Panc1 (cell line): ENCODE measurements around the gene UMAD1. TPM values are rescaled to one million over a fixed set of nuclear protein-coding genes. Genes with fewer than 3 reads are reported as not detected.
"Not testable (repeated sequence)": the region's sequence is repeated elsewhere in the genome, so short reads cannot be mapped to it uniquely, and the experiment has no call there.

Source experiments
- ATAC-seq: fragments of 200-7000 bp; cut with Tn5 transposase; 2 replicates; pipeline ENCODE4 v1.9.1; 2020; ENCODE audit warnings: mild to moderate bottlenecking, moderate library complexity
- BruUV-seq: library from RNA; stranded (reverse); fragments of 400-500 nt; replicated peaks from 2 replicates; lab custom pipeline; 2021; lab: Mats Ljungman, UMichigan
- CTCF ChIA-PET: fragments of 300-600 bp; sonication (Branson Sonifier 250); formaldehyde crosslinking; loops from one replicate; lab custom pipeline; 2022; ENCODE audit warnings: antibody characterized with exemption; lab: Charles Lee
- POLR2A ChIA-PET: fragments of 300-600 bp; sonication (Branson Sonifier 250); formaldehyde crosslinking; loops from one replicate; lab custom pipeline; 2022; ENCODE audit warnings: antibody characterized with exemption; lab: Charles Lee
- DNase-seq: peaks from one replicate; pipeline ENCODE4 v3.0.0-alpha.2; 2010; ENCODE audit warnings: low read depth, low spot score
- H3K27ac ChIP-seq: 2 replicates; pipeline ENCODE4 v1.5.1; 2011; ENCODE audit warnings: mild to moderate bottlenecking, low read length, inconsistent platforms
- H3K27me3 ChIP-seq: fragments of 200-500 bp; sonication (Bioruptor generic); 2 replicates; pipeline ENCODE4 v1.6.0; 2014; ENCODE audit warnings: low read length, inconsistent platforms; ENCODE audit not compliant: control insufficient read depth, insufficient read depth
- H3K36me3 ChIP-seq: fragments of 200-500 bp; sonication (Bioruptor generic); 2 replicates; pipeline ENCODE4 v1.5.1; 2014; ENCODE audit warnings: inconsistent platforms, mild to moderate bottlenecking, low read length, moderate library complexity; ENCODE audit not compliant: control insufficient read depth, insufficient read depth
- H3K4me1 ChIP-seq: 2 replicates; pipeline ENCODE4 v1.5.1; 2011; ENCODE audit warnings: inconsistent platforms, mild to moderate bottlenecking, low read length, moderate library complexity; ENCODE audit not compliant: control insufficient read depth, insufficient read depth
- H3K4me3 ChIP-seq, 2 experiments: 2 replicates each; pipeline ENCODE4 v1.5.1; 2011 to 2012; ENCODE audit warnings: low read depth in 2 of 2, low read length in 2 of 2, mild to moderate bottlenecking in 2 of 2, inconsistent platforms in 1 of 2, moderate library complexity in 1 of 2
- H3K9me3 ChIP-seq: fragments of 200-500 bp; sonication (Bioruptor generic); 2 replicates; pipeline ENCODE4 v1.5.1; 2014; ENCODE audit warnings: low read depth, mild to moderate bottlenecking, inconsistent platforms, low read length, moderate library complexity; ENCODE audit not compliant: control insufficient read depth, insufficient read depth
- POLR2AphosphoS5 ChIP-seq: IDR thresholded peaks from 2 replicates; pipeline ENCODE4 v1.6.1; 2012; ENCODE audit warnings: mild to moderate bottlenecking, low read depth, low read length, moderate library complexity
- REST ChIP-seq, 2 experiments: IDR thresholded peaks; 2 replicates each; pipeline ENCODE4 v1.6.1; 2011 to 2012; ENCODE audit warnings: low read depth in 2 of 2, control low read depth in 1 of 2, low read length in 1 of 2, mild to moderate bottlenecking in 1 of 2, moderate library complexity in 1 of 2; ENCODE audit not compliant: insufficient read depth in 1 of 2
- SIN3A ChIP-seq: IDR thresholded peaks from 2 replicates; pipeline ENCODE4 v1.6.1; 2012; ENCODE audit warnings: low read depth, mild to moderate bottlenecking, low read length, moderate library complexity, borderline replicate concordance; ENCODE audit not compliant: insufficient read depth
- TCF7L2 ChIP-seq: IDR thresholded peaks from 2 replicates; pipeline ENCODE4 v1.6.1; 2011; ENCODE audit warnings: mild to moderate bottlenecking, low read depth, low read length, inconsistent platforms
- in situ Hi-C: cut with HindIII; loops from 2 replicates; pipeline ENCODE4 v1.10.0; 2016; ENCODE audit warnings: low sequenced_read_pairs, low pct_unique_long_range_greater_than_20kb
- intact Hi-C: fragments of 100-400 bp; cut with micrococcal nuclease; formaldehyde crosslinking; loops from one replicate; pipeline ENCODE4 v1.10.0; 2022; ENCODE audit not compliant: unreplicated experiment
- total RNA-seq: library from RNA; stranded (reverse); gene quantifications from one replicate; pipeline ENCODE4 v1.2.1, GENCODE V29; 2021; ENCODE audit not compliant: unreplicated experiment
- TF ChIP-seq, protein P1 (sequence below): fragments of 450-650 bp; IDR thresholded peaks from 2 replicates; pipeline ENCODE4 v1.5.1; 2017; ENCODE audit warnings: mild to moderate bottlenecking

Gene UMAD1
- total RNA-seq, 1 experiment from 2014 or later = 19.9 TPM

GRCh38 chr7:7817748-7818147 is 177.2 kb downstream of the UMAD1 start:
- Histone ChIP-seq H3K4me1 (no peaks in the 10 kb centered on the region), H3K27me3 (no peaks in the 10 kb centered on the region), H3K9me3 (no peaks in the 10 kb centered on the region), H3K27ac (no peak overlapping the region), H3K4me3 (no peak overlapping the region), H3K36me3 (no peaks in the 10 kb centered on the region)
- in situ Hi-C loops = no loop called here
- no peak for DNase-seq
- CTCF ChIA-PET = no interaction called here
- ATAC-seq = no peak
- intact Hi-C loops = no loop called here
- TF ChIP-seq SIN3A (no peak), POLR2AphosphoS5 (no peak), REST (IDR thresholded peaks at IDR 0.05; ENCODE audit: insufficient read depth in 1 of 2, low read depth in 2 of 2, low read length in 1 of 2) (no peak), TCF7L2 (no peak)
- TF ChIP-seq, protein P1, sequence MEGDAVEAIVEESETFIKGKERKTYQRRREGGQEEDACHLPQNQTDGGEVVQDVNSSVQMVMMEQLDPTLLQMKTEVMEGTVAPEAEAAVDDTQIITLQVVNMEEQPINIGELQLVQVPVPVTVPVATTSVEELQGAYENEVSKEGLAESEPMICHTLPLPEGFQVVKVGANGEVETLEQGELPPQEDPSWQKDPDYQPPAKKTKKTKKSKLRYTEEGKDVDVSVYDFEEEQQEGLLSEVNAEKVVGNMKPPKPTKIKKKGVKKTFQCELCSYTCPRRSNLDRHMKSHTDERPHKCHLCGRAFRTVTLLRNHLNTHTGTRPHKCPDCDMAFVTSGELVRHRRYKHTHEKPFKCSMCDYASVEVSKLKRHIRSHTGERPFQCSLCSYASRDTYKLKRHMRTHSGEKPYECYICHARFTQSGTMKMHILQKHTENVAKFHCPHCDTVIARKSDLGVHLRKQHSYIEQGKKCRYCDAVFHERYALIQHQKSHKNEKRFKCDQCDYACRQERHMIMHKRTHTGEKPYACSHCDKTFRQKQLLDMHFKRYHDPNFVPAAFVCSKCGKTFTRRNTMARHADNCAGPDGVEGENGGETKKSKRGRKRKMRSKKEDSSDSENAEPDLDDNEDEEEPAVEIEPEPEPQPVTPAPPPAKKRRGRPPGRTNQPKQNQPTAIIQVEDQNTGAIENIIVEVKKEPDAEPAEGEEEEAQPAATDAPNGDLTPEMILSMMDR = no peak
- no TSS peak for BruUV-seq
- POLR2A ChIA-PET = no interaction called here

GRCh38 chr7:7818179-7818578 is 177.6 kb downstream of the UMAD1 start:
- H3K27me3 ChIP-seq, in situ Hi-C loops, POLR2A ChIA-PET, CTCF ChIA-PET, H3K4me3 ChIP-seq, BruUV-seq, H3K4me1 ChIP-seq, H3K27ac ChIP-seq, ATAC-seq, DNase-seq, intact Hi-C loops, H3K9me3 ChIP-seq, H3K36me3 ChIP-seq: not testable (repeated sequence)

DNA sequence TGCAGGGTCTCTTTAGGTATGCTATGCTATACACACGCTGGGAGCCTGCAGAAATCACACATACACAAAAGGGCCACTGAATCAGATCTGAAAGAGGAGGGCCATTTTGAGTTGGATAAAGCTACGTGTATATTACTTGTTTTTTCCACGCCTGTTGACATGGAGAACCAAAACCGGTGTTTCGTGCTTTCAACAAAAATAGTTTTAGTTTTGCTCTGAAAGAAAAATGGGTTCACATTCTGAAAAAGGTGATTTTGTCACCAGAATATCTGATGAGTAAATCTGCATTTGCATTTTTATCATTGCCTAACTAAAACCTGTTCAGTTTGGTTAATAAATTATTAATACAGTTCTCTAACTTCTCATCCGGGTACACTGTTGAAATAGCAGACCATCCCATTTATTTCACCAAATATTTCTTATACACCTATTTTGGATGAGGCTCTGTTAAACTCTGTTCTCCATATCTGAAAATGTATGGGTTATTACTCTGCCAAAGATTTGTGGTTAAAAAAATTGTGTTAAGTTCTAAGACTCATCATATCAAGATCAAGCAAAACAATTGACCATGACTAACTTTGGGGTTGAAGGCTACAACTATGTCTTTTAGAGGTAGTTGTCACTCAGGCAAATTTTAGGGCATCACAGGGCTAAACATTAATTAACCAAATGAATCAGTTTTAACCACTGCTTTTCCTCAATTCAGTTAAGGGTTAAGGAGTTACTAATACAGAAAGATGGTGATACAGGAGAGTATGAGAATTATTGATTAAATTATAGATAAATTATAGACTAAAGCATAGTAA is 179.1 kb downstream of the UMAD1 start:
- ChIA-PET CTCF (no interaction called here), POLR2A (no interaction called here)
- H3K9me3 ChIP-seq = no peaks in the 10 kb centered on the region
- ATAC-seq (no peak), DNase-seq (no peak)
- no peaks in the 10 kb centered on the region for H3K4me1 ChIP-seq
- no peak overlapping the region for H3K4me3 ChIP-seq
- no peaks in the 10 kb centered on the region for H3K27me3 ChIP-seq
- no peaks in the 10 kb centered on the region for H3K36me3 ChIP-seq
- H3K27ac ChIP-seq = no peak overlapping the region
- TF ChIP-seq, protein P1 = no peak
- no peak for TF ChIP-seq POLR2AphosphoS5
- no peak for TF ChIP-seq TCF7L2
- no TSS peak for BruUV-seq
- in situ Hi-C loops = no loop called here
- intact Hi-C loops = no loop called here
